ENCODE results near the gene CFAP74. TPM values are rescaled to one million over a fixed set of nuclear protein-coding genes. Genes with fewer than 3 reads are reported as not detected.

The CFAP74 gene
- total RNA-seq, 2 experiments from 2014 or later, result not detected

DNA sequence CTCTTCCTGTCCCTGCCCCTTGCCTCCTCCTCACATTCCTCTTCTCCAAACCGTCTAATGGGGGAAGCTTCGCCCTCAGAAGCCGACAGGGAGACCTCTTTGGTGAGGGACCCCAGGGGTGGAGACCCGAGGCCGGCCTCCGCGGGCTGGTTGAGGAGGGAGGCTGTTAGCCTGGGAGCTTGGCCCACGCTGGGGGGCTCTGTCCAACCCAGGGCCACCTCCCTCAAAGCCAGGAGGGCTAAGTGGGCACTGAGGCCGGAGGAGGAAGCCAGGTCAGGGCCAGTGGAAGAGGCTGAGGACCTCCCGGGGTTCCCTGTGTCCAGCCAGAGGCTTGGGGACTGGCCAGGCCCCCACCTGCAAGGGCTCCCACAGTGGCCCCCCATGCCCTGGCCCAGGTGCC, 20.9 kb upstream of the CFAP74 start:
- H3K9me3 ChIP-seq (ENCODE audit: control insufficient read depth in 1 of 2, insufficient read depth in 1 of 2, low read length in 2 of 2), result peaks cover 0 to 27% of the 10 kb centered on the region in 2 experiments
- no peak overlapping the region for H3K27ac Mint-ChIP-seq
- no peak for ATAC-seq (ENCODE audit: poor library complexity)
- no peak overlapping the region for H3K4me3 Mint-ChIP-seq
- ChIA-PET CTCF (no interaction called here), POLR2A (no interaction called here)
- H3K9me3 Mint-ChIP-seq, result no peaks in the 10 kb centered on the region
- H3K27me3 Mint-ChIP-seq, result peaks cover 50% of the 10 kb centered on the region
- no peak overlapping the region for H3K4me3 ChIP-seq (ENCODE audit: low read length)
- H3K27ac ChIP-seq (ENCODE audit: low read depth in 1 of 2, low read length in 2 of 2), result no peak overlapping the region
- H3K36me3 ChIP-seq (ENCODE audit: insufficient read depth, low read length), result no peaks in the 10 kb centered on the region
- no peaks in the 10 kb centered on the region for H3K36me3 Mint-ChIP-seq (ENCODE audit: low read depth)
- intact Hi-C loops (cut with DNase I, micrococcal nuclease), result no loop called here
- peaks cover 25% of the 10 kb centered on the region for H3K4me1 ChIP-seq (ENCODE audit: insufficient read depth, low read length)
- no peak for DNase-seq
- TF ChIP-seq, protein P1, sequence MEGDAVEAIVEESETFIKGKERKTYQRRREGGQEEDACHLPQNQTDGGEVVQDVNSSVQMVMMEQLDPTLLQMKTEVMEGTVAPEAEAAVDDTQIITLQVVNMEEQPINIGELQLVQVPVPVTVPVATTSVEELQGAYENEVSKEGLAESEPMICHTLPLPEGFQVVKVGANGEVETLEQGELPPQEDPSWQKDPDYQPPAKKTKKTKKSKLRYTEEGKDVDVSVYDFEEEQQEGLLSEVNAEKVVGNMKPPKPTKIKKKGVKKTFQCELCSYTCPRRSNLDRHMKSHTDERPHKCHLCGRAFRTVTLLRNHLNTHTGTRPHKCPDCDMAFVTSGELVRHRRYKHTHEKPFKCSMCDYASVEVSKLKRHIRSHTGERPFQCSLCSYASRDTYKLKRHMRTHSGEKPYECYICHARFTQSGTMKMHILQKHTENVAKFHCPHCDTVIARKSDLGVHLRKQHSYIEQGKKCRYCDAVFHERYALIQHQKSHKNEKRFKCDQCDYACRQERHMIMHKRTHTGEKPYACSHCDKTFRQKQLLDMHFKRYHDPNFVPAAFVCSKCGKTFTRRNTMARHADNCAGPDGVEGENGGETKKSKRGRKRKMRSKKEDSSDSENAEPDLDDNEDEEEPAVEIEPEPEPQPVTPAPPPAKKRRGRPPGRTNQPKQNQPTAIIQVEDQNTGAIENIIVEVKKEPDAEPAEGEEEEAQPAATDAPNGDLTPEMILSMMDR (IDR thresholded peaks at IDR 0.05), result no peak
- peaks cover 43 to 49% of the 10 kb centered on the region in 2 experiments for H3K27me3 ChIP-seq (ENCODE audit: control insufficient read depth in 1 of 2, insufficient read depth in 2 of 2, low read length in 2 of 2)
- no peaks in the 10 kb centered on the region for H3K4me1 Mint-ChIP-seq (ENCODE audit: low read depth)

- POLR2A ChIA-PET, result no interaction called here
These were observed 19.6 kb upstream of the CFAP74 start for GRCh38 chr1:2023187-2023586.

GRCh38 chr1:2022063-2022770, 18.6 kb upstream of the CFAP74 start:
- no peaks in the 10 kb centered on the region for H3K36me3 ChIP-seq (ENCODE audit: insufficient read depth, low read length)
- Mint-ChIP-seq H3K36me3 (ENCODE audit: low read depth) (no peaks in the 10 kb centered on the region), H3K4me3 (no peak overlapping the region), H3K4me1 (ENCODE audit: low read depth) (peaks cover 8% of the 10 kb centered on the region), H3K27ac (no peak overlapping the region), H3K9me3 (no peaks in the 10 kb centered on the region), H3K27me3 (peaks cover 63% of the 10 kb centered on the region)
- DNase-seq (no peak), ATAC-seq (ENCODE audit: poor library complexity) (no peak)
- H3K4me1 ChIP-seq (ENCODE audit: insufficient read depth, low read length), result peaks cover 32% of the 10 kb centered on the region
- TF ChIP-seq, protein P1 (IDR thresholded peaks at IDR 0.05), result no peak
- CTCF ChIA-PET, result no interaction called here
- intact Hi-C loops (cut with DNase I, micrococcal nuclease), result no loop called here
- H3K9me3 ChIP-seq (ENCODE audit: control insufficient read depth in 1 of 2, insufficient read depth in 1 of 2, low read length in 2 of 2), result peaks cover 0 to 27% of the 10 kb centered on the region in 2 experiments
- no peak overlapping the region for H3K27ac ChIP-seq (ENCODE audit: low read depth in 1 of 2, low read length in 2 of 2)
- POLR2A ChIA-PET, result no interaction called here
- H3K27me3 ChIP-seq (ENCODE audit: control insufficient read depth in 1 of 2, insufficient read depth in 2 of 2, low read length in 2 of 2), result peaks cover 56 to 61% of the 10 kb centered on the region in 2 experiments
- H3K4me3 ChIP-seq (ENCODE audit: low read length), result no peak overlapping the region

More at GRCh38 chr1:2023187-2023586, 19.6 kb upstream of the CFAP74 start:
- H3K27ac ChIP-seq (ENCODE audit: low read depth in 1 of 2, low read length in 2 of 2), result no peak overlapping the region
- H3K9me3 ChIP-seq (ENCODE audit: control insufficient read depth in 1 of 2, insufficient read depth in 1 of 2, low read length in 2 of 2), result peaks cover 0 to 27% of the 10 kb centered on the region in 2 experiments
- peaks cover 49 to 55% of the 10 kb centered on the region in 2 experiments for H3K27me3 ChIP-seq (ENCODE audit: control insufficient read depth in 1 of 2, insufficient read depth in 2 of 2, low read length in 2 of 2)
- no peak for ATAC-seq (ENCODE audit: poor library complexity)
- H3K36me3 ChIP-seq (ENCODE audit: insufficient read depth, low read length), result no peaks in the 10 kb centered on the region
- Mint-ChIP-seq H3K36me3 (ENCODE audit: low read depth) (no peaks in the 10 kb centered on the region), H3K4me3 (no peak overlapping the region), H3K4me1 (ENCODE audit: low read depth) (peaks cover 5% of the 10 kb centered on the region), H3K27ac (no peak overlapping the region), H3K27me3 (peaks cover 56% of the 10 kb centered on the region), H3K9me3 (no peaks in the 10 kb centered on the region)
- no peak for DNase-seq
- no peak overlapping the region for H3K4me3 ChIP-seq (ENCODE audit: low read length)
- peaks cover 32% of the 10 kb centered on the region for H3K4me1 ChIP-seq (ENCODE audit: insufficient read depth, low read length)
- CTCF ChIA-PET, result no interaction called here
- TF ChIP-seq, protein P1 (IDR thresholded peaks at IDR 0.05), result no peak
- intact Hi-C loops (cut with DNase I, micrococcal nuclease), result no loop called here
